Transverse colon (tissue), 4 donors: ENCODE measurements around the gene FBXL19. TPM values are rescaled to one million over a fixed set of nuclear protein-coding genes. Genes with fewer than 3 reads are reported as not detected.

Experiments used
- DNase-seq: peaks from one replicate; pipeline ENCODE4 v3.0.0-alpha.2; 2019
- H3K27ac ChIP-seq, 4 donors: fragments of 200-600 bp; sonication (generic); 2 replicates each; pipeline ENCODE4 v1.5.1; 2016 to 2018; ENCODE audit warnings: inconsistent platforms in 4 of 4
- H3K27me3 ChIP-seq: fragments of 200-600 bp; sonication (generic); 2 replicates; pipeline ENCODE4 v1.5.1; 2017; ENCODE audit warnings: inconsistent platforms
- H3K36me3 ChIP-seq, 4 donors: fragments of 200-600 bp; sonication (generic); 2 replicates each; pipeline ENCODE4 v1.5.1; 2017 to 2019; ENCODE audit warnings: inconsistent platforms in 4 of 4
- H3K4me1 ChIP-seq, 4 donors: fragments of 200-600 bp; sonication (generic); 2 replicates each; pipeline ENCODE4 v1.5.1; 2017 to 2020; ENCODE audit warnings: inconsistent platforms in 4 of 4
- H3K4me3 ChIP-seq, 4 donors: fragments of 200-600 bp; sonication (generic); 1 replicate in 1 of 4; 2 replicates in 3 of 4; pipeline versions ENCODE4 v1.5.1 to v1.6.1; 2017 to 2019; ENCODE audit warnings: inconsistent platforms in 4 of 4
- H3K9me3 ChIP-seq, 2 donors: fragments of 200-600 bp; sonication (generic); 2 replicates each; pipeline ENCODE4 v1.5.1; 2017 to 2019; ENCODE audit warnings: inconsistent platforms in 2 of 2
- CTCF ChIP-seq, 5 experiments: fragments of 200-600 bp in 3 of 5; fragments of 450-650 bp in 2 of 5; sonication (generic) in 3 of 5; IDR thresholded peaks; 1 replicate in 2 of 5; 2 replicates in 3 of 5; pipeline ENCODE4 v1.5.1; 2016 to 2017; ENCODE audit warnings: antibody characterized with exemption in 5 of 5, inconsistent platforms in 3 of 5, mild to moderate bottlenecking in 2 of 5, moderate library complexity in 1 of 5
- EP300 ChIP-seq: sonication (generic); formaldehyde crosslinking; IDR thresholded peaks from one replicate; pipeline ENCODE4 v1.6.1; 2017; ENCODE audit warnings: antibody characterized with exemption, low read depth
- POLR2A ChIP-seq: fragments of 450-650 bp; IDR thresholded peaks from one replicate; pipeline ENCODE4 v1.6.1; 2016; ENCODE audit warnings: antibody characterized with exemption, mild to moderate bottlenecking, moderate library complexity
- POLR2AphosphoS5 ChIP-seq, 3 donors: sonication (generic); formaldehyde crosslinking; IDR thresholded peaks; one replicate each; pipeline ENCODE4 v1.6.1; 2016; ENCODE audit warnings: antibody characterized with exemption in 3 of 3
- WGBS, 2 donors: methylation state at CpG; one replicate each; pipeline ENCODE4 v1.1.5; 2018; ENCODE audit warnings: low coverage in 1 of 2; 5-methylcytosine and 5-hydroxymethylcytosine counted together
- in situ Hi-C, 4 donors: fragments of 200-750 bp; cut with MboI; loops; one replicate each; pipeline versions ENCODE4 v1.15.0 to v1.15.1; 2017; ENCODE audit warnings: low sequenced_read_pairs in 3 of 4, low pct_ligation_motif_present in 1 of 4, low pct_unique_long_range_greater_than_20kb in 1 of 4
- intact Hi-C: fragments of 100-400 bp; cut with DNase I; formaldehyde crosslinking; loops from one replicate; pipeline ENCODE4 v1.15.1; 2023; ENCODE audit warnings: low total_unique reads
- total RNA-seq, 4 donors: library from RNA; depleted of rRNA; stranded (reverse); fragments of >200 nt; gene quantifications; one replicate each; pipeline ENCODE4 v1.1.0, GENCODE V29; 2016

The FBXL19 gene
- total RNA-seq, 4 donors from 2014 or later: 19.3 to 45.3 (median 20.3) TPM

GRCh38 chr16:30948667-30949649, 25.6 kb downstream of the FBXL19 start, which contains the start of gene ORAI3:
TSS of gene ORAI3 (plus strand) at chr16:30949068. CDS start at chr16:30949290, 222 bp downstream.
- 1% methylated on average over 47 of the region's 70 CpGs; no CpG with 5 or more reads in 1 of the 2 donors for WGBS, 2 donors
- in situ Hi-C loops: no loop called here
- peaks cover 0 to 13% (median 3%) of the 10 kb centered on the region in 4 donors for H3K36me3 ChIP-seq
- peaks cover 12 to 36% (median 23%) of the 10 kb centered on the region in 4 donors for H3K4me1 ChIP-seq
- intact Hi-C loops: no loop called here
- H3K27me3 ChIP-seq: no peaks in the 10 kb centered on the region
- H3K9me3 ChIP-seq: no peaks in the 10 kb centered on the region
- H3K27ac ChIP-seq: peak within 1 kb of the TSS; percentile 91 to 97 (median 94)
- peak; percentile 81 for DNase-seq
- H3K4me3 ChIP-seq: peak within 1 kb of the TSS; percentile 70 to 100 (median 81)
- TF ChIP-seq POLR2AphosphoS5 (IDR thresholded peaks at IDR 0.05) (peak; percentile 70 to 86 (median 86)), CTCF (IDR thresholded peaks at IDR 0.05) (peak in 1 of 5 experiments; percentile 8), EP300 (no peak), POLR2A (peak; percentile 73)

- in situ Hi-C loops: loop anchor here in 1 of 4 donors (25.0 kb wide), 1 partner anchor 762 kb away; a partner anchor contains a TSS
- H3K4me1 ChIP-seq: peaks cover 12 to 36% (median 23%) of the 10 kb centered on the region in 4 donors
- no peaks in the 10 kb centered on the region for H3K27me3 ChIP-seq
- intact Hi-C loops: no loop called here
- peaks cover 0 to 4% (median 0%) of the 10 kb centered on the region in 4 donors for H3K36me3 ChIP-seq
- no peaks in the 10 kb centered on the region for H3K9me3 ChIP-seq
- peak overlapping the region; percentile 70 to 100 (median 81) for H3K4me3 ChIP-seq
- WGBS, 2 donors: 0 to 5% methylated on average over 7 to 21 of the region's 21 CpGs
- DNase-seq: peak; percentile 84
- H3K27ac ChIP-seq: peak overlapping the region; percentile 91 to 97 (median 94)
- TF ChIP-seq POLR2A (peak; percentile 78), CTCF (IDR thresholded peaks at IDR 0.05) (no peak), POLR2AphosphoS5 (IDR thresholded peaks at IDR 0.05) (peak; percentile 80 to 92 (median 86)), EP300 (no peak)
Observed at GRCh38 chr16:30949650-30950515, 26.5 kb downstream of the FBXL19 start.

- Histone ChIP-seq H3K36me3 (no peaks in the 10 kb centered on the region), H3K4me3 (peak overlapping the region in 1 of 4 donors; percentile 88), H3K27ac (peak overlapping the region; percentile 91 to 97 (median 94)), H3K9me3 (no peaks in the 10 kb centered on the region), H3K4me1 (peaks cover 12 to 36% (median 23%) of the 10 kb centered on the region in 4 donors), H3K27me3 (no peaks in the 10 kb centered on the region)
- WGBS, 2 donors: 79% methylated on average over 8 of the region's 8 CpGs; no CpG with 5 or more reads in 1 of the 2 donors
- intact Hi-C loops: loop anchor here (1.0 kb wide), 1 partner anchor 46 kb away; no protein-coding TSS in a partner anchor
- in situ Hi-C loops: loop anchor here in 1 of 4 donors (25.0 kb wide), 1 partner anchor 762 kb away; a partner anchor contains a TSS
- no peak for DNase-seq
- no peak for TF ChIP-seq POLR2AphosphoS5 (IDR thresholded peaks at IDR 0.05)
Observed at GRCh38 chr16:30950516-30951065, 27.2 kb downstream of the FBXL19 start.

GRCh38 chr16:30951193-30951592, 27.8 kb downstream of the FBXL19 start:
- in situ Hi-C loops: loop anchor here in 1 of 4 donors (25.0 kb wide), 1 partner anchor 761 kb away; a partner anchor contains a TSS
- TF ChIP-seq EP300 (no peak), POLR2A (no peak), CTCF (IDR thresholded peaks at IDR 0.05) (no peak)
- H3K27ac ChIP-seq: peak overlapping the region; percentile 91 to 97 (median 94)
- no peak for DNase-seq
- WGBS, 2 donors: 74% methylated on average over 1 of the region's 1 CpG; no CpG with 5 or more reads in 1 of the 2 donors
- no peaks in the 10 kb centered on the region for H3K9me3 ChIP-seq
- H3K4me3 ChIP-seq: no peak overlapping the region
- no peaks in the 10 kb centered on the region for H3K27me3 ChIP-seq
- H3K36me3 ChIP-seq: no peaks in the 10 kb centered on the region
- intact Hi-C loops: loop anchor here (1.0 kb wide), 1 partner anchor 45 kb away; no protein-coding TSS in a partner anchor
- peaks cover 12 to 36% (median 23%) of the 10 kb centered on the region in 4 donors for H3K4me1 ChIP-seq
